ENCODE data around the gene MRPL3.

Gene MRPL3

DNA sequence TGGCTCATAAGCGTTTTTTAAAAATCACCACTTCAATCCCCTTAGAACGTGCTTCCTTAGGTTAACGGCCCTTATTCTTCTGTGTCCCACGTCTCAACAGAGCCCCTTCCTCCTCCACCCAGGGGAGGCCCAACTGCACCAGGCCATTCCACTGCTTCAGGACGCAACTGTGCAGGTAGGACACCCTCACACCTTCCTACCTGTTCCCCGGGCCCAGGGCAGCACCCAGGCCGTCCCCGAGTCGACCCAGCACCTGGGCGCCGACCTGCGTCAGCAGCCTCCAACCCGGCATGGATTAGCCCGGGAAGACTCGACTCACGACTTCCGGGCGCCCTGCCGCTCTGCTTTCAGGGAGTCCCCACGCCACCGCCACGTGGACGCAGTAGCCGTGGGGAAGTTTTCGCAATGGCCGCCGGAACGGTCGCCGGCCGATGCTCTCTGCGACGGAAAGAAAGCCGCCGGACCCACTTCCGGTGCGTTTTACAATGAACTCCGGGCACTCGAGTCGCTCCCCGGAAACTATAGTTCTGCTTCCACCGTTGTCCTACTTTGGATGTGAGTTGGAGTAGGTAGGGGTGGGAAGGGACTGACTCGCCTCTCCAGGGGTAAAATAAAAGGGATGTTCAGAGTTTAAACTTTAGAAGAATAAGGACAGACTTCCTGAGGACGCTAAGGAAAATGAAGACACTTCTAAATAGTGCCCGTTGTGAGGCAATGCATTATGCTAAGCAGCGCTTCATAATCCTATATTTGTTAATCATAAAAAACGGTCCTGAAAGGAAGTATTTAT lies at the start of gene MRPL3:
MRPL3 (minus strand) TSS at position 442 of the 790 bp plus-strand sequence; CDS start at position 292, 150 bp downstream.
- DNase-seq (ENCODE audit: low read depth), result peak; percentile 75

DNA sequence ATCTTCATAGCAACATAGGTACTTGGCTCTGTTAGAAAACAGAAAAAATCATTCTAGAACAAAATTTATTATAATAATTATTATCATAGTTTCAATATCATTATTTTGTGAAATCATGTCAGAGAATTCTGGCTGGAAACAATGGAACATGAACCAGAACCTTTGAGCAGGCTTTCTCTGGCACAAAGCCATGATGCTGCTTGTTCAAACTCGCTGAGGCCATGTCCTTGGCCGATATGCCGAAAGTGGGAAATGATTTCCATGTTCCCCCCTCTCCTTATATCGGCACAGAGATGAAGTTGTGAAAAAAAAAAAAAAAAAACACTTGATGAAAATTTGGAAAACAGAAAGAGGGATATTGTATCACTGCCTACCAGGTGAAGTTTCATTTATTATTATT lies 49.0 kb upstream of the MRPL3 start:
- no peak for DNase-seq (ENCODE audit: low read depth)

DNA sequence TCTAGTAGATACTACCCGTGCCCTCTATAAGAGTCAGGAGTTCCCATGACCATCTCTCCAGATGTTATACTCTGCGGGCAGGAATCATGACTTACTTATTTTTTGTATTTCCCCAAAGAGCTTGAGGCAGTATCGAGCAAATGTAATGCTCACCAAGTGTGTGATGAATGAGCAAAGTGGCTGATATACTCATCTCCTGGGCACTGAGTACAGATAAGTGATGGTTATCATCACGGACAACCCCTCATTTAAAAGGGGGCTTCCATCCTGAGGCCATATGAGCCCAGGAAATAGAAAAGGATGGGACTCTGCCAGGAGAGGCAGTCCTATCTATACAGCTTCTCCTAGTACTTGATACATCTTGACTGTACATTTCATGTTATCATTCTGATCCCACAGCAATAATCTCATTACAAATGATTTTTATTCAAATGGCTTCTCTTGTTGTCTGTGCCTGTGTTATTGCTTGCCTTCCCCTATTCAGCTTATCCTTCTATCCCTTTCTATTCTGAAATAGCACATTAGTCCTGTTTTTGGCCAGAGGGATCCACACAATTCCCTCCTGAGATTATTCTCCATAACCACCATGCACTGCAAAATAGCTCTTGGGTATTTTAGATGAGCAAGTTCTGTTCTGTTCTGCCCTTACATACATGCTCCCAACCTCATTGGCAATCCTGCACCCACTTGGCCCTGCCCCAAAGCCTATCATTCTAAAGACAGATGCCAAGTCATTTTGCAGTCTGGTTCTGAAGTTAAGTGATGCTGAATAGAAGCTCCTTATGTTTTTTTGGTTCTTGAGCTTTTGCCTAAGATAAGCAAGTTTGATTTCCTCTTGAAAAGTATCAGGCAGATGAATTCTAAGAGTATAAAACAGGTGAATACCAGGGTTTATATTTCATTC lies 48.0 kb upstream of the MRPL3 start:
- DNase-seq (ENCODE audit: low read depth), result no peak

DNA sequence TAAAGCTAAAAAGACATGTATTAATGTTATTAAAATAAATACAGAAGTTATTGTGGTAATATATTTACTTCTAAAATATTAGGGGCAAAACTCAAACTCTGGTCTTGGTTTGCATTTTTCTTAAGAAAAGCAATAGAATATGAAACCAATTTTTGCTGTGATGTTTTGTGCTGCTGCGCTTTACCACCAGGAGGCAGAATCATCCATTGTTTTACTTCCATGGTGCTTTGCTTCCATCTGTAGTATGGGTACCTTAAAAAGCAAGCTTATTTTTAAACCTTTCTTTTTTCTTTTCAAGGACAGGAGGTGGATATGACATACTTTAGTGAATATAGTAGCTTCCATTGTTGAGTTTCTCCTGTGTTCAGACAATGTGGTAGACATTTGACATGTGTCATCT lies 46.6 kb upstream of the MRPL3 start:
- no peak for DNase-seq (ENCODE audit: low read depth)

- no peak for DNase-seq (ENCODE audit: low read depth)
Observed at GRCh38 chr3:131547585-131547984, 44.8 kb upstream of the MRPL3 start.

- no peak for DNase-seq (ENCODE audit: low read depth)
Observed at GRCh38 chr3:131546441-131546840, 43.7 kb upstream of the MRPL3 start.

DNA sequence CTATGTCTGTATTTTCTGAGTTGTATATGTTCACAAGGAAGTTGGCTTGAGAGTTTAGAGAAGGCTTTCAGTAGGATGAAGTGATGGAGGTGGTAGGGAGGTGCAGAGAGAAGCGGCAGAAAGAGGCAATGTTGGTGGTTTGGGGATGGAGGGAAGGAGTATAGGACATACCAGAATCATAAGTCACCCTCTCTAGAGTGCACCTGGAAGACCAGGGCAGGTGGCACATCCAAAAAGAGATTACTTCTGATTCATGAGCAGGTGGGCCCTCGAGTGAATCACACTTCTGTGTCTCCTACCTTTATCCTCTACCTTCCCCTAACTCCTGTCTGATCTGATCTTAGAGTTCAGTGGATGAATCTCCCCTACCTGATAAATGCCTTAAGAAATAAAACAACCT lies 41.8 kb upstream of the MRPL3 start:
- no peak for DNase-seq (ENCODE audit: low read depth)

GRCh38 chr3:131543714-131544113 lies 40.9 kb upstream of the MRPL3 start:
- no peak for DNase-seq (ENCODE audit: low read depth)

DNA sequence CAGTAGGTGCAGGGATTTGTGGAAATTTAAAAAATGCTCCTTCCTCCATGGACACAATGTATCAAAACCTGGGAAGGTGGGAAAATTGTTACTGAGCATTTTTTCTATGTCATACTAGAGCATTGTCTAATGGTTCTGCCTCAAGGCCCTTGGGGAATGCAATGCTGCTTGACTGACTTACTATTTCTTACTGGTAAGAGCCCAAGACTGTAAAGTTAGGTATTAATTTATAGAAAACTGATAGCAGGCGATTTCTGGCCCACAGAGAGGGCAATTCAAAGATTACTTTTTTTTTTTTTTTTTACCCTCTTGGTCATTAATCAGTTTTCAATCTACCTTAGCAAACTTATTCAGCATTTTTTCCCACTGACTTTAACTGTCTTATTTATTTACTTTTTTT lies 38.5 kb upstream of the MRPL3 start:
- DNase-seq (ENCODE audit: low read depth), result no peak

- no peak for DNase-seq (ENCODE audit: low read depth)
Observed at GRCh38 chr3:131540821-131541220, 38.0 kb upstream of the MRPL3 start.

DNA sequence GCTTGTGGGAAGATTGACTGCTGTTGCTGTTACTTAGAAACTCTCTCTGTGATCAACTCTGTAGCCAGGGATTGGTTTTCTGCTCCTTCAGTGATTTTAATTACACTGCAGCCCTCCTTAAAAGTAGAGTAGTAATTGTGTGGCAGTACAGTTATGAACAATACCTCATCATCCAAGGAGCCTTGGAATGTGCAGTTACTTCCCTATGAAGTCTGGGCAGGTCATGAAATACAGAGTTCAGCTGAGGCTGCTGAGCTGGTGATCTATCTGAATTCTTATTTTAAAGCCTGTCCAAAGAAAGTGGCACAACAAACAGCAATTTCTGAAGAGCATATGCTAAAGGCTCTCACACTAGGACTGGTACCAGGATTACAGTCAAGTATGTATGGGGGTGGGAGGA lies 37.4 kb upstream of the MRPL3 start:
- DNase-seq (ENCODE audit: low read depth), result no peak

GRCh38 chr3:131538968-131539367 lies 36.2 kb upstream of the MRPL3 start:
- DNase-seq (ENCODE audit: low read depth), result no peak

- DNase-seq (ENCODE audit: low read depth), result no peak
Observed at GRCh38 chr3:131537531-131537930, 34.8 kb upstream of the MRPL3 start.

DNA sequence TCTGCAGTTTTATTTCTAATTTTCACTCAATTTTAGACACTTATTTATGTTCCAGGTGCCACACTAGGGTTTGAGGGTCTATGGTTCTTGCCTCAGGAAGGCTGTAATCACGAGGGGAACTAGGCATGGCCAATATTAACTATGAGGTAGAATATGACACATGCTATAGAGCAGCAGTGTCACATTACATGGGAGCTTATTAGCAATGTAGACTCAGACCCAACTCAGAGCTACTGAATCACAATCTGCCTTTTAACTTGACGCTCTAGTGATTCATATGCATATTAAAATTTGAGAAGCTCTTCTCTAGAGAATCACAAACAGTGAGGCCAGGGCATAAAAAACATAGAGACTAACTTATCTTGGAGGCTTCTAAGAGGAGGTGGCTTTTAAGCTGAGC lies 32.8 kb upstream of the MRPL3 start:
- DNase-seq (ENCODE audit: low read depth), result no peak

- DNase-seq (ENCODE audit: low read depth), result no peak
Observed at GRCh38 chr3:131535131-131535530, 32.4 kb upstream of the MRPL3 start.

DNA sequence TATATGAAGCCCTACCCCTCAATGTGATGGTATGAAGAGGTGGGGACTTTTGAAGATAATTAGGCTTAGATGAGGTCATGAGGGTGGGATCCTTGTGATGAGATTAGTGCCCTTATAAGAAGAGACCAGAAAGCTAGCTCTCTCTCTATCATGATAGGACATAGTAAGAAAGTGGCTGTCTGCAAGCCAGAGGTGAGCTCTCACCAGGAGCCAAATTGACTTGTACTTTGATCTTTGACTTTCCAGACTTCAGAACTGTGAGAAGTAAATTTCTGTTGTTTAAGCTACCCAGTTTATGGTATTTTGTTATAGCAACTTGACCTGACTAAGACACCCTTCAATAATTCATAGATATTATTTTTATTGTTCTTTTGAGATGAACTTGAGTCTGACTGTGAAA lies 29.9 kb upstream of the MRPL3 start:
- no peak for DNase-seq (ENCODE audit: low read depth)

GRCh38 chr3:131530843-131531242 lies 28.1 kb upstream of the MRPL3 start:
- DNase-seq (ENCODE audit: low read depth), result no peak

GRCh38 chr3:131530388-131530787 lies 27.6 kb upstream of the MRPL3 start:
- no peak for DNase-seq (ENCODE audit: low read depth)

- DNase-seq (ENCODE audit: low read depth), result no peak
Observed at GRCh38 chr3:131526801-131527347, 24.1 kb upstream of the MRPL3 start.

GRCh38 chr3:131518680-131519079 lies 15.9 kb upstream of the MRPL3 start:
- DNase-seq (ENCODE audit: low read depth), result no peak

GRCh38 chr3:131505421-131505820 lies 2.6 kb upstream of the MRPL3 start:
- no peak for DNase-seq (ENCODE audit: low read depth)

- no peak for DNase-seq (ENCODE audit: low read depth)
Observed at GRCh38 chr3:131503320-131503635, 507 bp upstream of the MRPL3 start.

GRCh38 chr3:131501949-131502348 lies 822 bp downstream of the MRPL3 start:
- no peak for DNase-seq (ENCODE audit: low read depth)
